GM12892 (cell line): ENCODE data around the gene MYADML2.

Source experiments
- POLR2A ChIP-seq: IDR thresholded peaks from 2 replicates; pipeline ENCODE4 v1.6.1; 2011; ENCODE audit warnings: low read depth, low read length, control low read depth
- POLR2AphosphoS5 ChIP-seq: IDR thresholded peaks from 2 replicates; pipeline ENCODE4 v1.6.1; 2011; ENCODE audit warnings: low read depth, low read length, control low read depth
- TAF1 ChIP-seq: IDR thresholded peaks from 2 replicates; pipeline ENCODE4 v1.6.1; 2011; ENCODE audit warnings: low read depth, mild to moderate bottlenecking, control low read depth, low read length, borderline replicate concordance

- TF ChIP-seq POLR2A (no peak), POLR2AphosphoS5 (no peak), TAF1 (no peak)
Observed at GRCh38 chr17:81927152-81927652, 19.8 kb downstream of the MYADML2 start.
